Kidney capillary endothelial cell (primary cell): ENCODE results near the gene FRRS1L.
A peak's percentile ranks its signal among the peaks of the same experiment; 100 is the strongest.

Experiments used
- DNase-seq: peaks from one replicate; pipeline ENCODE4 v3.0.0-alpha.2; 2018; ENCODE audit warnings: low spot score

Gene FRRS1L

DNA sequence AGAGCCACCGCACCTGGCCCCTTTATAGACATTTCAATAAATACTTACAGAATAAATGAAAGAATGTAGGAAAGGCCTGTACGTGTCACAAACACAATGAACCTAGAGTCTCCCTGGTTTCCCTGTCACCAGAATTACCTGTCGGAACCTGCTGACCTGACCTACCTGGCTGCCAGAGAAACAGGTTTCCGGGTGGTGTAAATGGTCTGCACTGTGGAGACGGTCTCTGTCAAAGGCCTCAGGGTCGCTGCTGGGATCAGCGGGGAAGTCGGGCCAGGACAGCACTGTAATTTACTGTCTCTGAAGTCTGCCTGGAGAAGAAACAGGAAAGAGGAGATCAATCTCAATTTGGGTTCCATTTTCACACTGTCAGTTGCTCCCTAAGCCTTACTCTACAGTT, 9.3 kb upstream of the FRRS1L start:
- DNase-seq, result no peak

DNA sequence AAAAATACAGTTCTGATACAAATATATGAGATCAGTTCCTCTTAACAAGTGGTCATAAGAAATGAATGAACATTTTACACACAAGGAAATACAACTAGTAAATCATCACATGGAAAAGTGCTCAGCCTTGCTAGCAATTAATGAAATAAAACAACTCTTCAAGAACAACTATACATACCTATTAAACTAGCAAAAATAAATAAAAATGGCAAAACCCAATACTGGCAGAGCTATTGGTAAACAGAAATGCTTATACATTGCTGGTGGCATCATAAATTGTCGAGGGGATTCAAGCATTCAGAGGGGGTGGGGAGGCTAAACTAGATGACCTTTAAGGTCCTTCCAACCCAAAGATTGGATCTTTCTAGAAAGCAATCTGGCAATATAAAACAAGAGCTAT, 5.9 kb upstream of the FRRS1L start:
- DNase-seq, result no peak

DNA sequence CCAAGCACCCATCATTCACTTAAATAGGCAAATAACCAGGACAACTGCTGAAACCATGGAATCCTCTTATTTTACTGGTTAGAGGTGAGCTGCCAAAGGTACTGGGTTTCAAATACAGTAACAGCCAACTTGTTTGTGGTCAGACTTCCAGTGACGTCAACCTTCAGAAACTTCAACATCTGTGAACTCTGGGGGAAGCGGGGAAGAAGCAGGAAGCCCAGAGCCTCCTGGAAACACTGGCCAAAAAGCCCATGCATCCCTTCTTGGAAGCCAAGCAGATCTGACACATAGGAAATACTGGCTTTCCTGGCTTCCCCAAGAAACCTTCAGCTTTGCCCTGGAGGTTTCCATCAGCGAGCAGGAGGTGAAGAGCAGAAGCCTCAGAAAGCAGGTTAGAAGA, 4.9 kb upstream of the FRRS1L start:
- DNase-seq, result no peak

DNA sequence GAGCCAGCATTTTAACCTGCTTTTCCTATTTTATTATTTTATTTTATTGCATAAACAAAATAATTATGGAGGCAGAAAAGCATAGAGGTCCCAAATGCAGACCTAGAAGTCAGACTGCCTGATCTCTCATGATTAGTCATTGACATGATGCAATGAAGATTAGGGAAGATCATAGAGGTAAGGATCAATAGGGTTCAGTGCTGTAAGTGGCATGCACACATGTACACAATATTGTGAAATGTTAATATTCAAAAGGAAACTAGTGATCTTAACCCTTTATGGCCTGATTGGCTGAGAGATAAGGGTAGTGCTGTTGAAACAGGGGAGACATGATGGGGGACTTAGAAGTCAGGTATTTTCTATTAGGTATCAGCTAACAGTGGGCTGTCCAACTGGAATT, 1.1 kb upstream of the FRRS1L start:
- no peak for DNase-seq

DNA sequence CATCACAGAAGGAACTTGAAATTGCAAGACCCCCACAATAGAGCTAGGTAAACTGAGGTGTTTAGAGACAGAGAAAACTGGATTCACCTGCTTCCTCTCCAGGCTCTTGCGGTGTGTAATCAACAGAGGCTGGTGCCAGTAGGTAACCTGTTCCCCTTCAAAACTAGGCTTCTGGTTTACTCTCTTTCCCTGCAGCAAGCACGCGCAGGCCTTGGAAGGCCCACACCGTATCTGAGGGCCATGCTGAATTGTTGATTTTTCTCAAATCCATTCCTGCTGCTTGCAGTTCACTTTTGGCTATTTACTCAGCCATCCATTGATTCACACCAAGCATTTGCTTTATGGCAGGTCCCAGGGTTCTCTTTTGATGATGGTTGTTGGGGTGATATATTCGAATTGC, 667 bp upstream of the FRRS1L start:
- no peak for DNase-seq

DNA sequence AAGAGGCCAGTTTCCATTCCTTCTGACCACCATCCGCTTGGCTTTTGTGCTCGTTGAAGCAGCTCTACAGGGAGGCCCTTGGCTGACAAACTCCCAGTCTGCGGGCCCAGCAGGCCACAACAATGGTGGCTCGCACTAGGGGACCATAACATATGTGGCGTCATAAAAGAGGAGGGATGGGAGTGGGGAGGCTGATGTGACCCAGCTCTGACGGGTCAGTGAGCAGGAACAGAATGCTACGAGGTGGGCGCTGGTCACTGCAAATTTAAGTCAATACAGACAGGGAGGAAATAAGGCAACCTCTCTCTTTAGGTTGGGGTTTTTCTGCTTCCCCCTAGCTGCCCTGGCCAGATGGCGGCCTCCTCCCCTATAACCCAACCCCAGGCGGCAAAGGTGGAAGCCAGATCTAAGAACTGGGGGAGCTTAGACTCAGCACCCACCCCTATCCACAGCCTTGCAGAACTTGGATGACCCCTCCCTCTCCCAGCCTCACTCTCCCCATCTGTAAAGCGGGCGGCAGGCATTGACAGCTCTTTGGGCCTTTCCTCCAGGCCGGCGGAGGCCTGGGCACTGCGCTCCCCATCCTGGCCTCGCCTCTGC, 778 bp downstream of the FRRS1L start:
- DNase-seq, result no peak

DNA sequence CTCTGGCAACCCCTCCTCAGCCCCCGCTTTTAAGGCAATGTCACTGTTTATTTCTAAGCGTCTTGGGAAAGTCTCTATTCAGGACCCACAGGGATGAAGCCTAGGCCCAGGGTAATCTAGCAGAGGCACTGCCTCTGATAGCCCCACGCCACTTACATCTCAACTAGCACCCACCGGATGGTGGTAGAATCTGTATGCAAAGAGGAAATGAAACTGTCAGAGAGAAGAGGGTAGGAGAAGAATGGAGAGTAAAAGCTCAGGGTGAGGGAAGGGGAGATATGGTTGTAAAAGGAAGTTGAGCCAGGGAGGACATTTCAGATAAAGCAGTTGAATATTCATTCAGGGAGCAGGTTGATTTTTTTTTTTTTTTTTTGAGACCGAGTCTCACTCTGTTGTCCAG, 3.0 kb downstream of the FRRS1L start:
- DNase-seq, result no peak

DNA sequence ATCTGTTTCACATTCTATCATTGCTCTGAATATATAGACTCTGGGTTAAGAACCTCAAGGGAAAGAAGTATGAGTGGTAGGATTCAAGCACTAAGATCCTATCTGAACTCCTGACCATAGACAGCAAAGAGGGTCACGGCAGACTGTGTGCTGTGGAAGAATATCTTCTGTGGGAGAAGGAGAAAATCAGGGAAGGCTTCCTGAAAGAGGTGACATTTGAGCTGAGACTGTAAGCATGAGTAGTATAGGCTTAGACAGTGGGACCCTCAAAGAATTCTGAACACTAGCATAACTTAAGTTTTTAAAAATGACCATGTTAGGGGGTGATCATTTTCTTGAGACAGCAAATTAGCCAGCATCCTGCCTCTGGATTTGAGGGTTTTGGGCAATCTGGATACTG, 3.9 kb downstream of the FRRS1L start:
- no peak for DNase-seq

DNA sequence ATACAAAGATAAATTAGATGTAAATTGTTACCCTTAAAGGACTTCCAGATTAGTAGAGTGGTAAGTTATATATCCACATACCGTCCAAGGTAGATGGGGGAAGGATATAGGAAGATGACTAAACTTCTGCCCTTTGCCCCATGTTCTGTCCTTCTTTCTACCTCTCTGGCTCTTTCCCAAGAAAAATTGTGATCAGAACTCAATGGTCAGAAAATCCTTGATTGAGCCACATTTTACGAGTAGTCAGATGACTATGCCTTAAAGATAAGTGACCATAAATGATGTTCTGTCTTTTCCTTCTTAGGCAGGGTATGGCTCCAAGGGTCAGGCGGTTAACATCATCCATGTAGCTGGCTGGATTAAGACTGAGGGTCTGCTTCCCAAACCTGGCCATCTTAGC, 4.4 kb downstream of the FRRS1L start:
- DNase-seq, result no peak

DNA sequence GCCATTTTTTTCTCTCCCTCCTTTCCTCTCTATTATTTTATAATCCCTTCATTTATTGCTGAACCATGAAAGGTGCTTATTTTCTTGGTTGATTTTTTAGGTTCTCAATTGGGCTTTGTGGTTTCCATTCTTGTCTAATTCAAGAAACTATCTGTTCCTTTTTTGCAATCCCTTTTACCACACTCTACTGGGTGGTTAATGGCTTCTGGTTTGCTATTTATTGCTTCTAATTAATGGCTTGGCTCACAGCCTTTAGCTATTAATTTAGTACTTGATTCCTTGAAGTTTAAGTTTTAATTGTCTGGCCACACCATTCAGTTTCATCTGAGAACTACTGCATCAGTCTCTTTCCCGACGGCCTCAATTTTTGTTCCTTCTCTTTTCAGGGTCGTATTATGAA, 5.6 kb downstream of the FRRS1L start:
- DNase-seq, result no peak

DNA sequence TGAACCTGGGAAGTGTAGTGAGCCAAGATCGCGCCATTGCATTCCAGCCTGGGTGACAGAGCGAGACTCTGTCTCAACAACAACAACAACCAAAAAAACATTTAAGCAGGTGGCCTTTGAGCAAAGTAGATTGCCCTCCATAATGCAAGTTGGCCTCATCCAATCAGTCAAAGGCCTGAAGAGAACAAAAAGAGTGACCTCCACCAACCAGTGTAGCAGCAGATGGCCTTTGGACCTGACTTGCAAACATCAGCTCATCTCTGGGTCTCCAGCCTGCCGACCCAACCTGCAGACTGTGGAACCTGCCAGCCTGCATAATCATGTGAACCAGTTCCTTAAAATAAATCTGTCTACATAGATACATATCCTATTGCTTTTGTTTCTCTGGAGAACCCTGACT, 7.5 kb downstream of the FRRS1L start:
- DNase-seq, result no peak

DNA sequence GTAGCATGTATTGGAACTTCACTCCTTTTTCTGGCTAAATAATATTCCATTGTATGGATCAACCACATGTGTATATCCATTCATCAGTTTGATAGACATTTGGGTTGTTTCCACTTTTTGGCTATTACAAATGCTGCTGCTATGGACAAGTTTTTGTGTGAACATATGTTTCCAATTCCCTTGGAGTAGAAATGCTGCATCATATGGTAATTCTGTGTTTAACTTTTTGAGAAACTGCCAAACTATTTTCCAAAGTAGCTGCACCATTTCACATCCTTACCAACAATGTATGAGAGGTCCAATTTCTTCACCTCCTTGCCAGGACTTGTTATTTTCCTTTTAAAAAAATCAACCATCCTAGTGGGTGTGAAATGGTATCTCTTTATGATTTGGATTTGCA, 8.4 kb downstream of the FRRS1L start:
- DNase-seq, result no peak

DNA sequence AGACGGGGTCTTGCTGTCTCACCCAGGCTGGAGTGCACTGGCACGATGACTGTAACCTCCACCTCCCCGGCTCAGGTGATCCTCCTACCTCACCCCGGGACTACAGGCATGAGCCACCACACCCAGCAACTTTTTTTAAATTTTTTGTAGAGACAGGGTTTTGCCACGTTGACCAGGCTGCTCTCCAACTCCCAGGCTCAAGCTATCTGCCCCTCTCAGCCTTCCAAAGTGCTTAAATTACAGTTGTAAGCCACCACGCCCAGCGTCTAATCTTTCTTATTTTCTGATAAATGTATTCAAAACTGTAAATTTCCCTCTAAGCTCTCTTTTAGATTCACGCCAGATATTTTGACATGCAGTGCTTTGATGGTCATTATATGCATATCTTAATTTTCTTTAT, 10.3 kb downstream of the FRRS1L start:
- no peak for DNase-seq

DNA sequence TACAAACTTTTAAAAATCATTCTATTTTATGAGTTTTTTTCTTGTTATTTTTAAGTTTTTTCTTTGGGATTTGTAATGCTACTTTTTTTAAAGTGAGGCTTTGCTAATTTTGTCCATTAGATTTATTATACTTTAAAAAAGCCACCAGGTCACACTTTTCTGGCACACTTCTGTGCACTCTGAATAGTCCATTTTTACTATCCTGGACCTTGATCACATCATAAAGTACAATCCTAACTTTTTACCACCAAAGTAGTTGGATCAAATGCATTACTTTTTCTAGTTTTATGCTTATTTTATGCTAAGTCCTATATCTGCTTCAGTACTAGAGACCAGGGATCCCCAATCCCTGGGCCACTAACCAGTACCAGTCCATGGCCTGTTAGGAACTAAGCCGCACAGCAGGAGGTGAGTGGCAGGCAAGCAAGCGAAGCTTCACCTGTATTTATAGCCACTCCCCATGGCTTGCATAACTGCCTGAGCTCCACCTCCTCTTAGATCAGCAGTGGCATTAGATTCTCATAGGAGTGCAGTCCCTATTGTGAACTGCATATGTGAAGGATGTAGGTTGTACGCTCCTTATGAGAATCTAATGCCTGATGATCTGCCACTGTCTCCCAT, 16.0 kb downstream of the FRRS1L start:
- DNase-seq, result no peak

DNA sequence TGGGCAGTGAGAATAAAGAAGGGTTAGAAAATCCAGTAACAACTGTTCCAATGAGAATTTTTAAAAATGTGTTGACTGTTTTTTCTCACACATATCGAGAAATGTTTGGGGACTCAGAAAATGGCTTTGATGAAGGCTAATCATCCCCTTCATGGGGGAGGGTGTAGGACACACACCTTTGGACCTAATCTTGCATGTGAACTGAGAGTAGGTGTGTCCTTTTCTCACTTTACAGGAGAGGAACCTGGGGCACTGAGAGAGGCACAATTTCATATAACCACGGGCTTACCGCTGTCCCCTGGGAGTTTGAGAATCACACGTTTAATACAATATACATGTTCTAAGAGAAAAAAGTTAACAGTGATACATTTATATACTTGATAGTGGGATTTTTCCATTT, 17.3 kb downstream of the FRRS1L start:
- no peak for DNase-seq

DNA sequence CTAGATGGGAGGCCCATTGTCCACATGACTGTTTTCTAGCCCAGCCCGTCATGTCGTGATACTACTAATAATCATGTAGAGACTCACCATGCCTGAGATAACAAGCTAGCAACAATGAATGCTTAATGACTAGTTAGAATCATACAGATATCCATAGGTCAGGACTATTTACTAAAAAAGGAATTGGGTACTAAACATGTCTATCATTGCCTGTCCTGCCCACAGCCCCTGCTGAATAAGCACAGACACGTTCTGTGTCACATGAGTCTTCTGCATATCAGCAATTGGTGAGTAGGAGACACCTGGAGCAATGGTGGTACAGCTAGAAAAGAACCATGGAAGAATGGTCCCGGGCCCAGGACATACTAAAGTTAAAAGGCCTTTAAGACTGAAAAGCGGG, 18.0 kb downstream of the FRRS1L start:
- no peak for DNase-seq

DNA sequence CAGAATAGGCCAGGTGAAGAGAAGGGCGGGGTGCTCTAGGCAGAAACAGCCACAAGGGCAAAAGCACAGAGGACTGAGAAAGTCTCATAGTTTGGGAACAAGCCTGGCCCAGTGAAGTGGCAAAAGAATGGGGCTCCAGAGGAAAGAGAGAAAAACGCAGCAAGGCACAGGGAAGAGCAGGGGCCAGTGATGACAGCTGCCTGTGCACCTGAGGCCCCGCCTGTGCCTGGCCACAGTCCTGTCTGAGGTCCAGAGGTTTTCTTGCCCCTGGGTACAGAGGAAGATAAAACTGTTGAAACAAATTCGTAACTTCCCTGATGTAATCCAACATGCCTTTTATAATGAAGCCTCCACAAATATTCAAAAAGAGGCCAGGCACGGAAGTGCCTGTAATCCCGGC, 22.0 kb downstream of the FRRS1L start:
- DNase-seq, result no peak

DNA sequence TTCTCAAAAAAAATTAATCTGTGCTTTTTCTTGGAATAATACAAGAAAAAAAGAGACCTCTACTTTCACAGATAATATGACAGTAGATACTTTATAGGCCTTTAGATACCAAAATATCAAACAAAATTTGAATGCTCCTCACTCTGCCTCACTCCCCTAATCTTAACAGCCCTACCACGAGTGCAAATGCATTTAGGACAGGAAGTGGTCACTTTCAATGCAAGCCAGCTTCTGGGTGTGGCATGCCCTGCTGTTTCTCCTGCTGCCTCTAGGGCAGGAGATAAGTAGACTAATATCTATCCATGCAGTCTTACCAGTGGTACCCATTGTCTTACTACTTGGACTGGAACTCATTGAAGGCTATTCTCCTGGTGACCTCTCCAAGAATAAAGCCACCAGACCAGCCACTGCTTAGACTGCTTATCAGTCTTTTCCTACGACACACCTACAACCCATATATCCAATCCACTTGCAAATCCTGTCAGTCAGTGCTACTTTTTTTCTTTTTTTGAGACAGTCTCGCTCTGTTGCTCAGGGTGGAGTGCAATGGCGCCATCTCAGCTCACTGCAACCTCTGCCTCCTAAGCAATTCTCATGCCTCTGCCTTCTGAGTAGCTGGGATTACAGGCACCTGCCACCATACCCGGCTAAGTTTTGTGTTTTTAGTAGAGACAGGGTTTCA, 23.0 kb downstream of the FRRS1L start:
- peak; percentile 29 for DNase-seq

DNA sequence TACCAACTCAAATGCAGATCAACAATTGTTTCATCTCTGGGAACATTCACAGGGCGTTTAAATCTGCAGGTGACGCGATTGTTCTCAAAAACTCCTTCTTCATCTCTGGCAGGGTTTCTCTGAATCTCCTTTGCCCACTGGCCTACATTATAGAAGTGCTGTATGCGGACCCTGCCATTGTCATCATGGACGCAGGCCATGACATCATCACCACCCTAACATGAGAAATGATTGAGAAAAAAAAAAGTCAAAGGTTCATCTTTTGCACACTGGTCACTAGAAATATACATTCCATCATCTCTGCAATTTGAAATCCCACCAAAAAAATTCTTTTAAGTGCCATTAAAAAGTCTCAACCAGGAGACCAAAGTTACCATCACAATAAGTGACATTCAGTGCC, 25.7 kb downstream of the FRRS1L start:
- DNase-seq, result no peak

DNA sequence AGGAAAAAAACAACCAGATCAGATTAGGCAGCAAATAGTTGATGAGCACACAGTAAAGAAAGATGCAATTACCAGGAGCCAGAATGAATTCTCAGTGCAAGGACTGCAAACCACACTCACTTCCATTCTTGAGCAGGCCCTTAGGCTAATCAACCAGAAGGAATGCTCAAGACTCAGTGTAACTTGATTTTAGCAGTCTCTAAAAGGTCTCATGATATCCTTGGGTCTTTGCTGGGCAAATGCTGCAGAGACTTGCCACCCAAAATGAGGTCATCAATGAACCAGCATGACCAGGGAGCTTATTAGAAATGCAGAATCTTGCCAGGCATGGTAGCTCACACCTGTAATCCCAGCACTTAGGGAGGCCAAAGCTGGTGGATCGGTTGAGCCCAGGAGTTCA, 27.2 kb downstream of the FRRS1L start:
- no peak for DNase-seq

DNA sequence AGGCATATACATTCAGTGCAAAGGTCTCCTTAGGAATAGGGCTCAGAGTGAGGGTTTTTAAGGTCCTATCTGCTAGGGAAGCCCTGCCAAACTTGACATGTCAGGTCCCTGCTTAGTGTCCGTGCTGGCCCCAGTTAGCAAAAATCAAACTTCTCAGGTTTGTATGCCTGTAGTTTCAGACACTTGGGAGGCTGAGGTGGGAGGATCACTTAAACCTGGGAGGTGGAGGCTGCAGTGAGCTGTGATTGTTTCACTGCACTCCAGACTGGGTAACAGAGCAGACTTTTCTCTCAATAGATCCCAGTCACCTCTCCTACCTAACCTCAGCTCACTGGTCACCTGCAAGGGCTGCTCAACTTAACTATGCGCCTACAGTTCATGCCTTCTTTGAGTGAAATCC, 28.6 kb downstream of the FRRS1L start:
- DNase-seq, result no peak

DNA sequence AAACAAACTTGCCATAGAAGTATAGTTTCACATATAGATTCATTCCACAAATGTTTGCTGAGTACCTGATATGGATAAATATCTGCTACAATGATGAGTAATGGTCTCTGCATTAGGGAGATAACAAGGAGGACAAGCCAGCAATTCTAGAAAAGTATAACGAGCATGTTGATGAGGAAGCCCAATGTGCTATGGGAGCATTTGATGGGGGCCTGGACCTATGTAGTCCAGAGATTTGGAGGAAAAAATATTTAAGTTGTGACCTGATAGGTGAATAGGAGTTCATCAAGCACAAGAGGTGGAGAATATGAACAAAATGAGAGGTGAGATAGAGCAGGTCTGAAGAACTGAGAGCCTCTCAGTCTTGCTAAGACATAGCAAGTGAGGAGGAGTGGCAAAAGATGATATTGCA, 32.9 kb downstream of the FRRS1L start:
- no peak for DNase-seq

DNA sequence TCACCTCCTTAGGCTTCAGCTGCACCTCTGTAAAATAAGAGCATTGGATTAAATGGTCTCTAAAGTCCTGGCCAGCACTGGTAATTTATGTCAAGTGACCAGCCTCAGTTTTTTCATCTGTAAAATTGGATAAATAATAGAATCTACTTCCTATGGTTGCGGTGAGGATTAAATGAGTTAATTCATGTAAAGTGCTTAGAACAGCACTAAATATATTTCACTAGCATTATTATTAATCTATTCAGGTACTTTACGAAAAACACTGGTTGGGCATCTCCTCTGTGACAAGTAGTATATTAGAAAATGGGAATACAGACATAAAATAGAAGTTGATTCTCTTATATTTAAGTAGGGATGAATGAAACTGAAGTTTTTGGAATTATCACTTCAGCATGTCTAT, 33.5 kb downstream of the FRRS1L start:
- DNase-seq, result no peak

DNA sequence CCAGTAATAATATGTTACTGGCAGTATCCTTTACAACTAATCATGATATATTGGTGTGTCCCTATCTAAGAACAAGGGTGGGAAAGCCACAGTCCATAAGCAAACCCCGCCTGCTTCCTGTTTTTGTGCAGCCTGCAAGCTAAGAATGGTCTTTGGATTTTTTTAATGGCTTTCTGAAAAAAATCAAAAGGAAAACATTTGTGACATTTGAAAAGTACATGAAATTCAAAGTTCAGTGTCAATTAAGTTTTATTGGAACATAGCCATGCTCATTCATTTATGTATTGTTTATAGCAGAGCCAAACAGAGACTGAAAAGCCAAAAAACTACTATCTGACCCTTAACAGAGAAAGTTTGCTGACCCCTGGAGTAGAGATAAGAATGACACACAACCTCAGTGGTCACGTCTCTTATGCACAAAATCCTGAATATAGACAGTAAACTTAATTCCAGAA, 34.5 kb downstream of the FRRS1L start:
- no peak for DNase-seq
